Transverse colon (tissue), 4 donors: Measurements from ENCODE around the gene PHAX. TPM values are rescaled to one million over a fixed set of nuclear protein-coding genes. Genes with fewer than 3 reads are reported as not detected.
A peak's percentile ranks its signal among the peaks of the same experiment; 100 is the strongest.
"Not testable (repeated sequence)": the region's sequence is repeated elsewhere in the genome, so short reads cannot be mapped to it uniquely, and the experiment has no call there.

Source experiments
- DNase-seq: peaks from one replicate; pipeline ENCODE4 v3.0.0-alpha.2; 2019
- H3K27ac ChIP-seq, 4 donors: fragments of 200-600 bp; sonication (generic); 2 replicates each; pipeline ENCODE4 v1.5.1; 2016 to 2018; ENCODE audit warnings: inconsistent platforms in 4 of 4
- H3K27me3 ChIP-seq: fragments of 200-600 bp; sonication (generic); 2 replicates; pipeline ENCODE4 v1.5.1; 2017; ENCODE audit warnings: inconsistent platforms
- H3K36me3 ChIP-seq, 4 donors: fragments of 200-600 bp; sonication (generic); 2 replicates each; pipeline ENCODE4 v1.5.1; 2017 to 2019; ENCODE audit warnings: inconsistent platforms in 4 of 4
- H3K4me1 ChIP-seq, 4 donors: fragments of 200-600 bp; sonication (generic); 2 replicates each; pipeline ENCODE4 v1.5.1; 2017 to 2020; ENCODE audit warnings: inconsistent platforms in 4 of 4
- H3K4me3 ChIP-seq, 4 donors: fragments of 200-600 bp; sonication (generic); 1 replicate in 1 of 4; 2 replicates in 3 of 4; pipeline versions ENCODE4 v1.5.1 to v1.6.1; 2017 to 2019; ENCODE audit warnings: inconsistent platforms in 4 of 4
- H3K9me3 ChIP-seq, 2 donors: fragments of 200-600 bp; sonication (generic); 2 replicates each; pipeline ENCODE4 v1.5.1; 2017 to 2019; ENCODE audit warnings: inconsistent platforms in 2 of 2
- CTCF ChIP-seq, 5 experiments: fragments of 200-600 bp in 3 of 5; fragments of 450-650 bp in 2 of 5; sonication (generic) in 3 of 5; IDR thresholded peaks; 1 replicate in 2 of 5; 2 replicates in 3 of 5; pipeline ENCODE4 v1.5.1; 2016 to 2017; ENCODE audit warnings: antibody characterized with exemption in 5 of 5, inconsistent platforms in 3 of 5, mild to moderate bottlenecking in 2 of 5, moderate library complexity in 1 of 5
- EP300 ChIP-seq: sonication (generic); formaldehyde crosslinking; IDR thresholded peaks from one replicate; pipeline ENCODE4 v1.6.1; 2017; ENCODE audit warnings: antibody characterized with exemption, low read depth
- POLR2A ChIP-seq: fragments of 450-650 bp; IDR thresholded peaks from one replicate; pipeline ENCODE4 v1.6.1; 2016; ENCODE audit warnings: antibody characterized with exemption, mild to moderate bottlenecking, moderate library complexity
- POLR2AphosphoS5 ChIP-seq, 3 donors: sonication (generic); formaldehyde crosslinking; IDR thresholded peaks; one replicate each; pipeline ENCODE4 v1.6.1; 2016; ENCODE audit warnings: antibody characterized with exemption in 3 of 3
- WGBS, 2 donors: methylation state at CpG; one replicate each; pipeline ENCODE4 v1.1.5; 2018; ENCODE audit warnings: low coverage in 1 of 2; 5-methylcytosine and 5-hydroxymethylcytosine counted together
- in situ Hi-C, 4 donors: fragments of 200-750 bp; cut with MboI; loops; one replicate each; pipeline versions ENCODE4 v1.15.0 to v1.15.1; 2017; ENCODE audit warnings: low sequenced_read_pairs in 3 of 4, low pct_ligation_motif_present in 1 of 4, low pct_unique_long_range_greater_than_20kb in 1 of 4
- intact Hi-C: fragments of 100-400 bp; cut with DNase I; formaldehyde crosslinking; loops from one replicate; pipeline ENCODE4 v1.15.1; 2023; ENCODE audit warnings: low total_unique reads
- total RNA-seq, 4 donors: library from RNA; depleted of rRNA; stranded (reverse); fragments of >200 nt; gene quantifications; one replicate each; pipeline ENCODE4 v1.1.0, GENCODE V29; 2016

Gene PHAX
- total RNA-seq, 4 donors from 2014 or later: 6.7 to 55.3 (median 49.2) TPM

- intact Hi-C loops, H3K36me3 ChIP-seq, in situ Hi-C loops, H3K27me3 ChIP-seq: not testable (repeated sequence)
- Histone ChIP-seq H3K4me3 (peak overlapping the region in 1 of 4 donors; percentile 2), H3K27ac (peak overlapping the region; percentile 72 to 88 (median 82)), H3K4me1 (peaks cover 0 to 43% (median 21%) of the 10 kb centered on the region in 4 donors), H3K9me3 (peaks cover 6 to 10% of the 10 kb centered on the region in 2 donors)
- peak; percentile 75 for DNase-seq
- WGBS, 2 donors: 32 to 47% methylated on average over 3 to 7 of the region's 7 CpGs
- peak; percentile 30 to 75 (median 67) for TF ChIP-seq POLR2AphosphoS5 (IDR thresholded peaks at IDR 0.05)
These were observed 48.3 kb downstream of the PHAX start for GRCh38 chr5:126649057-126649456.

DNA sequence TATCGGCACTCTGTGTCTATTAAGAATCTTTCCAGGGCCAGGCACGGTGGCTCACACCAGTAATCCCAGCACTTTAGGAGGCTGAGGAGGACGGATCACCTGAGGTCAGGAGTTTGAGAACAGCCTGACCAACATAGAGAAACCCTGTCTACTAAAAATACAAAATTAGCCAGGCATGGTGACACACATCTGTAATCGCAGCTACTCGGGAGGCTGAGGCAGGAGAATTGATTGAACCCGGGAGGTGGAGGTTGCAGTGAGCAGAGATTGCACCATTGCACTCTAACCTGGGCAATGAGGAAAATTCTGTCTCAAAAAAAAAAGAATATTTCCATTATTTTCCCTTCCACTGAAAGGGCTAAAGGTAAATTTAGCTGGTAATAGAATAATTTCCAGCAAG is 49.0 kb downstream of the PHAX start:
- WGBS, 2 donors: 57 to 61% methylated on average over 3 to 6 of the region's 6 CpGs
- H3K36me3 ChIP-seq, intact Hi-C loops, H3K27me3 ChIP-seq, DNase-seq: not testable (repeated sequence)
- in situ Hi-C loops: loop anchor here in 3 of 4 donors (10.0 to 25.0 kb wide), 3 partner anchors 138 to 665 kb away; partner anchors contain the start of gene LMNB1 (in 1 of the 3)
- Histone ChIP-seq H3K4me1 (peaks cover 0 to 47% (median 21%) of the 10 kb centered on the region in 4 donors), H3K9me3 (peaks cover 6 to 10% of the 10 kb centered on the region in 2 donors), H3K27ac (peak overlapping the region; percentile 72 to 88 (median 82)), H3K4me3 (peak overlapping the region in 1 of 4 donors; percentile 2)

DNA sequence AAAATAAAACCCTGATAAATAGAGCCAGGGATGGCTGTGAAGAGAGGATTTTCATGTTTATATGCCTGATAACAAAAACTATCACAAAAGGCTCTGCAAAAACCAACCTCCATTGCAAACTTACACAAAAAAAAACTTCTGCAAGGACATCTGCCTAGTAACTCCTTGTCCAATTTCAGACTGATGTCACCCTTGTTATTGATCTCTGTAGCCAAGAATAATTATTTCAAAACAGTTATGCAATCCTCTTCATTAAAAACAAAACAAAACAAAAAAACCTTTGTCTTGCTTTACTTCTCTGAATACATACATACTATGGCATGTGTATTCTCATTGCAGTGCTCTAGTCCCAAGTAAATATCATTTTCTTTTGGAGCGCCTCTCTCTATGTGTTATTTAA is 49.7 kb downstream of the PHAX start:
- no peak for DNase-seq
- Histone ChIP-seq H3K27ac (peak overlapping the region; percentile 72 to 88 (median 82)), H3K27me3 (no peaks in the 10 kb centered on the region), H3K36me3 (no peaks in the 10 kb centered on the region), H3K4me1 (peaks cover 0 to 53% (median 25%) of the 10 kb centered on the region in 4 donors), H3K9me3 (peaks cover 4% of the 10 kb centered on the region in 2 donors), H3K4me3 (no peak overlapping the region)
- TF ChIP-seq POLR2A (no peak), POLR2AphosphoS5 (IDR thresholded peaks at IDR 0.05) (no peak), CTCF (IDR thresholded peaks at IDR 0.05) (no peak), EP300 (no peak)
- in situ Hi-C loops: loop anchor here in 3 of 4 donors (10.0 to 25.0 kb wide), 3 partner anchors 137 to 664 kb away; partner anchors contain the start of gene LMNB1 (in 1 of the 3)
- intact Hi-C loops: no loop called here
- 90 to 100% methylated on average over 1 of the region's 1 CpG for WGBS, 2 donors

- DNase-seq: no peak
- intact Hi-C loops (no loop called here), in situ Hi-C loops (loop anchor here in 3 of 4 donors (10.0 to 25.0 kb wide), 3 partner anchors 136 to 664 kb away; partner anchors contain the start of gene LMNB1 (in 1 of the 3))
- Histone ChIP-seq H3K36me3 (no peaks in the 10 kb centered on the region), H3K27me3 (no peaks in the 10 kb centered on the region), H3K27ac (peak overlapping the region; percentile 7 to 88 (median 77)), H3K4me3 (no peak overlapping the region), H3K9me3 (no peaks in the 10 kb centered on the region), H3K4me1 (peaks cover 0 to 53% (median 26%) of the 10 kb centered on the region in 4 donors)
- WGBS, 2 donors: 56 to 75% methylated on average over 1 of the region's 1 CpG
- TF ChIP-seq POLR2A (no peak), EP300 (no peak), POLR2AphosphoS5 (IDR thresholded peaks at IDR 0.05) (no peak), CTCF (IDR thresholded peaks at IDR 0.05) (no peak)
These were observed 50.3 kb downstream of the PHAX start for GRCh38 chr5:126651013-126651577.

- DNase-seq: no peak
- peaks cover 0 to 15% (median 5%) of the 10 kb centered on the region in 4 donors for H3K4me1 ChIP-seq
- WGBS, 2 donors: 1 to 4% methylated on average over 5 of the region's 5 CpGs
- in situ Hi-C loops: loop anchor here in 3 of 4 donors (10.0 to 25.0 kb wide), 3 partner anchors 131 to 658 kb away; partner anchors contain the start of gene LMNB1 (in 1 of the 3)
- no peaks in the 10 kb centered on the region for H3K27me3 ChIP-seq
- intact Hi-C loops: no loop called here
- TF ChIP-seq CTCF (IDR thresholded peaks at IDR 0.05) (peak; percentile 71 to 81 (median 79)), POLR2AphosphoS5 (IDR thresholded peaks at IDR 0.05) (no peak), POLR2A (no peak)
- no peaks in the 10 kb centered on the region for H3K36me3 ChIP-seq
- H3K4me3 ChIP-seq: no peak overlapping the region
- H3K9me3 ChIP-seq: no peaks in the 10 kb centered on the region
- no peak overlapping the region for H3K27ac ChIP-seq
These were observed 55.8 kb downstream of the PHAX start for GRCh38 chr5:126656401-126657007.
